Activated CD8-positive, alpha-beta memory T cell treated with anti-CD3 and anti-CD28 coated beads, Interleukin-2, amount 10 ng/mL, durations not matched to agents 7 days and 5 days (primary cell): Measurements from ENCODE around the gene CPO. TPM values are rescaled to one million over a fixed set of nuclear protein-coding genes. Genes with fewer than 3 reads are reported as not detected.

Experiments used
- ATAC-seq: fragments of 150-1000 bp; cut with Tn5 transposase; one replicate; pipeline ENCODE4 v1.10.0; 2021; ENCODE audit warnings: moderate library complexity
- CTCF ChIA-PET: fragments of 350-600 bp; sonication (Branson Sonifier 250); formaldehyde crosslinking; loops from one replicate; lab custom pipeline; 2021; ENCODE audit warnings: antibody characterized with exemption; lab: Charles Lee
- DNase-seq: peaks from one replicate; pipeline ENCODE4 v3.0.0-alpha.2; 2020
- H3K27ac Mint-ChIP-seq: one replicate; pipeline ENCODE4 v1.8.0; 2021; ENCODE audit warnings: mild to moderate bottlenecking, mixed read lengths
- H3K27me3 Mint-ChIP-seq: one replicate; pipeline ENCODE4 v1.8.0; 2021; ENCODE audit warnings: mixed read lengths
- H3K36me3 Mint-ChIP-seq: one replicate; pipeline ENCODE4 v1.8.0; 2021; ENCODE audit warnings: mild to moderate bottlenecking, mixed read lengths
- H3K4me1 Mint-ChIP-seq: one replicate; pipeline ENCODE4 v1.8.0; 2021; ENCODE audit warnings: mixed read lengths
- H3K4me3 Mint-ChIP-seq: one replicate; pipeline ENCODE4 v1.8.0; 2021; ENCODE audit warnings: mild to moderate bottlenecking, moderate library complexity, mixed read lengths
- H3K9me3 Mint-ChIP-seq: one replicate; pipeline ENCODE4 v1.8.0; 2022; ENCODE audit warnings: low read depth, mixed read lengths
- total RNA-seq, 2 experiments: library from RNA; stranded (reverse); gene quantifications; one replicate each; pipeline ENCODE4 v1.2.3, GENCODE V29; 2021

CPO gene
- total RNA-seq, 2 experiments from 2014 or later, result not detected

DNA sequence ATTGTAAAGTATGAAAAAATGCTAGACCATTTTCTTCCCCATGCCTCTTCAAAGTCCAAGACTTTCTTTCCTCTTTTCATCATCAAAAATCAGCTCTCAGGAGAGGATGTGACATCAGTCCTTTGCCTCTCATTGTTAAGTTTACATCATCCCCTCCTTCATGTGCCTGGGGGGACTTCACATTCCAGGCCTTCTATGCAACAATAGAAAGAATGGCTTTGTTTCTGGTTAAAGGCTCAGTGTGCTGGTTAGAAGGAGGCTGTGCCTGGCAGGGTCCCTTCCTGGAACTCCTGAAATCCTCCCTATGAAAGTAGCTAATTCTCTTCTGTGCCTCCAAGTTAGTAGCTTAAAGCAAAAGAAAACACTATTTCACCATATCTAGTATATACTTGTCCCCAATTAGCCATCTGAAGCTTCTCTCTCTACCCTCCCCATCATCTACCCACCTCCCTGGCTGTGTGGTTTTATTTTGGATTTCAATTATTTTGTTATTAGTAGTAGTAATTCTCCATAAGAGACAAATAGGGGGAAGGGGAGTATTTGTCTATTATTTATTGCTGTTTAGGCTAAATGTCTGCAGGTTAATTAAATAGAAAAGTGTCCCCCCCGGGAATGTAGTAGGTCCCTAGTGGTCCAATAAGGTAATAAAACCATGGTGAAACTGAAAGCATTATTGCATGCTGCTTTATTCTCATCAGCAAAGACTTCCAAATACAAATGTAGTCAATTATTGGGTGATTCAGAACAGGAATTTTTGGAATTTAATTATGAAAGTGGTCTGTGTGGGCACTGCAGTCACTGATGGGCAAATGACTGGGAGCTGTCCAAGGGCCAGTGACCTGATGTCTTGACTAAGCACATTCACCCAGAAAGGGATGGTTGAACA, 69.0 kb downstream of the CPO start:
- no peaks in the 10 kb centered on the region for H3K9me3 Mint-ChIP-seq
- ATAC-seq, result no peak
- CTCF ChIA-PET, result no interaction called here
- no peaks in the 10 kb centered on the region for H3K36me3 Mint-ChIP-seq
- no peaks in the 10 kb centered on the region for H3K4me1 Mint-ChIP-seq
- no peaks in the 10 kb centered on the region for H3K27me3 Mint-ChIP-seq
- no peak overlapping the region for H3K4me3 Mint-ChIP-seq
- no peak for DNase-seq
- no peak overlapping the region for H3K27ac Mint-ChIP-seq

DNA sequence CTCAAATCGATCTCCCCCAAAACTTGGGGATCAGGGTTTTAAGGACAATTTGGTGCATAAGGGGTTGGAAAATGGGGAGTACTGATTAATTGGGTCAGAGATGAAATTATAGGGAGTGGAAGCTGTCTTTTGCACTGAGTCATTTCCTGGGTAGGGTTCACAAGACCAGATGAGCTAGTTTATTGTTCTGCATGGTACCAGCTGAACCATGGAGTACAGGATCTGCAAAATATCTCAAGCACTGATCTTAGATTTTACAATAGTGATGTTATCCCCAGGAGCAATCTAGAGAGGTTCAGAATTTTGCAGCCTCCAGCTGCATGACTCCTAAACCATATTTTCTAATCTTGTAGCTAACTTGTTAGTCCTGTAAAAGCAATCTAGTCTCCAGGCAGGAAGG, 73.1 kb downstream of the CPO start:
- Mint-ChIP-seq H3K4me3 (no peak overlapping the region), H3K27ac (no peak overlapping the region)
- CTCF ChIA-PET, result no interaction called here

DNA sequence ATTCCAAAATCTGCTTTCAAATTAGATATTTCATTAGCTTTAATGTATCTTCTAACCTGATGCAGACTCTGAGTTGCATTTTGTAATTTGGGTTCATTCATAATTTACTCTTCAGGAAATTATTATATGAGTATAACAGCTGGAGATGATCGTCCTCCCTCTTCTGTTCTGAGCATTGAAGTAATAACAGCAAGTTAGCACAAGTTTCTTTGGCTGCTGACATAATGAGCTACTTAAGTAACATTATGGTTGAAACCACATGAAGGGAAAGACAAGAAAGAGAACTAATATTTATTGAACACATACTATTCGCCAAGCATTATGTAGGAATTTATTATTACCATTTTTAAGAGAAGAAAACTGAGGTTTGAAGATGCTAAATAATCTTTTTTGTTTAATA, 75.1 kb downstream of the CPO start:
- H3K36me3 Mint-ChIP-seq, result no peaks in the 10 kb centered on the region
- no peaks in the 10 kb centered on the region for H3K27me3 Mint-ChIP-seq
- CTCF ChIA-PET, result no interaction called here
- H3K27ac Mint-ChIP-seq, result no peak overlapping the region
- DNase-seq, result no peak
- H3K4me3 Mint-ChIP-seq, result no peak overlapping the region
- ATAC-seq, result no peak
- no peaks in the 10 kb centered on the region for H3K9me3 Mint-ChIP-seq
- H3K4me1 Mint-ChIP-seq, result no peaks in the 10 kb centered on the region

More for the DNA sequence above, 73.1 kb downstream of the CPO start:
- Mint-ChIP-seq H3K4me1 (no peaks in the 10 kb centered on the region), H3K9me3 (no peaks in the 10 kb centered on the region), H3K27me3 (no peaks in the 10 kb centered on the region), H3K36me3 (no peaks in the 10 kb centered on the region)
- DNase-seq, result no peak
- no peak for ATAC-seq

GRCh38 chr2:207015901-207016300, 76.6 kb downstream of the CPO start:
- Mint-ChIP-seq H3K27ac (no peak overlapping the region), H3K36me3 (no peaks in the 10 kb centered on the region), H3K4me1 (no peaks in the 10 kb centered on the region), H3K9me3 (no peaks in the 10 kb centered on the region), H3K4me3 (no peak overlapping the region), H3K27me3 (no peaks in the 10 kb centered on the region)
- DNase-seq, result no peak
- no peak for ATAC-seq
- CTCF ChIA-PET, result no interaction called here

Other genes starting within 250 kb of the CPO start
- not detected for gene DYTN, start 221.1 kb upstream of the CPO start, total RNA-seq
- under 1 TPM; 0.23 to 0.32 TPM for gene MDH1B, start 174.2 kb upstream of the CPO start, total RNA-seq
- 10 to 100 TPM; 18.8 to 23.9 TPM for gene FASTKD2, start 173.9 kb upstream of the CPO start, total RNA-seq
- gene KLF7, start 226.4 kb downstream of the CPO start, total RNA-seq, result 1 to 10 TPM; 4.7 to 6.8 TPM